GM18526 (cell line): ENCODE results near the gene RPL28.

Source experiments
- POLR2A ChIP-seq: IDR thresholded peaks from 3 replicates; pipeline ENCODE4 v1.6.1; 2011; ENCODE audit not compliant: insufficient read length; ENCODE audit errors: extremely low read depth

Gene RPL28

DNA sequence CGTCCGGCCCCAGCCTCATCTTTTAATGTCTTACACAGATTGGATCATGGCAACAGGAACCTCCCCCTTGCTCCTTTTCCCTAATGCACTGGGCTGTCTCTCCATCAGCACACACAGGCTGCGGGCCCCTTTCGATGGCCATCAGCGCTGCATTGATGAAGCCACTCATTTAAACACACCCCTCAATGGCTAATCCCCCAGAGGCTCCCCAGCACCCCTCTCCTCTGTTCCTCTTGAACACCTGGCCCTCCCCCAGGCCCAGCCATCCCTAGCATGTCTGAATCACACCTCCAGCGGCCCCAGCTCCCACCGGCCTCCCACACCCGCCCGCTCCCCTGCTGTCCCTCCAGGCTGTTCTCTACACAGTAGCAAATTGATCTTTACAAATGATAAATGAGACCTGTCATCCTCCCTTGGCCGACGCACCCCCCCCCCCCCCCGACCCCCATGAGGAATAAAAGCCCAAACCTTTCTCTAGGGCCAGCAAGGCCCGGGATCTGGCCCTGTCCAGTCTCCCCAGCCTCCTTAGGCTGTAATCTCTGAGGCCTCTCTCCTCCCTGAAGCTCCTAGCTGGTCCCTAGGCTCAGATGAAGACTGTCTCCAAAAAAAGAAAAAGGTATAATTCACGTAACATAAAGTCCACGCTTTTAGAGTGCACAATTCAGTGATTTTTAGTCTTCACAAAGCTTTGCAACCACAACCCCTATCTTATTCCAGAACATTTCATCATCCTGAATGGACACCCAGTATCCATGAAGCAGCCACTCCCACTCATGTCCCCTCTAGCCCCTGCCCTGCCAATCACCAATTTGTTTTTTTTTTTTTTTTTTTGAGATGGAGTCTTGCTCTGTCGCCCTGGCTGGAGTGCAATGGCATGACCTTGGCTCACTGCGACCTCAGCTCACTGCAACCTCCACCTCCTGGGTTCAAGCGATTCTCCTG is 7.4 kb downstream of the RPL28 start:
- TF ChIP-seq POLR2A: no peak

DNA sequence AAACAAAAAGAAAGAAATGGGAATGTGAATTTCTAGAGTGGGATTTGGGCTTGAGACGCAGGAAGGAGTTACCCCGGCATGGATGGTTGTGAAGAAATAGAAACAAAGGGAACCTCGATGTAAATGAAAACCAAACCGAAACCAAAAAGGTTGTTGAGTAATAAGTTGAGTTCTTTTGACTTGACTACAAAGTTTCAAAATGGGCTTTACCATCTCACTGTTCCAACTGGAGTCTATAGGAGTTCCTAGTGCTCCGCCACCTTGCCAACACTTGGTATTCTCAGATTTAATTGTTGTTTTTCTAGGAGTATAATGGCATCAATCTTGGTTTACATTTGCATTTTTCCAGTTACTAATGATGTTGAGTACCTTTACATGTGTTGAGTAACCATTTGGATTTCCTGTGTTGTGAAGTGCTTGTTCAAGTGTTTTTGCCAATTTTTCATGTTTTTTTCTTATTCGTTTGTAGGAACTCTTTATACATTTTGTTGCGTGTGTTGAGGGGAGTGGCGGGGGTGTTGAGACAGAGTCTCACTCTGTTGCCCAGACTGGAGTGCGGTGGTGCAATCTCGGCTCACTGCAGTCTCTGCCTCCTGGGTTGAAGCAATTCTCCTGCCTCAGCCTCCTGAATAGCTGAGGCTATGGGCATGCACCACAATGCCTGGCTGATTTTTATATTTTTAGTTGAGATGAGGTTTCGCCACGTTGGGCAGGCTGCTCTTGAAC is 12.6 kb downstream of the RPL28 start:
- no peak for TF ChIP-seq POLR2A

DNA sequence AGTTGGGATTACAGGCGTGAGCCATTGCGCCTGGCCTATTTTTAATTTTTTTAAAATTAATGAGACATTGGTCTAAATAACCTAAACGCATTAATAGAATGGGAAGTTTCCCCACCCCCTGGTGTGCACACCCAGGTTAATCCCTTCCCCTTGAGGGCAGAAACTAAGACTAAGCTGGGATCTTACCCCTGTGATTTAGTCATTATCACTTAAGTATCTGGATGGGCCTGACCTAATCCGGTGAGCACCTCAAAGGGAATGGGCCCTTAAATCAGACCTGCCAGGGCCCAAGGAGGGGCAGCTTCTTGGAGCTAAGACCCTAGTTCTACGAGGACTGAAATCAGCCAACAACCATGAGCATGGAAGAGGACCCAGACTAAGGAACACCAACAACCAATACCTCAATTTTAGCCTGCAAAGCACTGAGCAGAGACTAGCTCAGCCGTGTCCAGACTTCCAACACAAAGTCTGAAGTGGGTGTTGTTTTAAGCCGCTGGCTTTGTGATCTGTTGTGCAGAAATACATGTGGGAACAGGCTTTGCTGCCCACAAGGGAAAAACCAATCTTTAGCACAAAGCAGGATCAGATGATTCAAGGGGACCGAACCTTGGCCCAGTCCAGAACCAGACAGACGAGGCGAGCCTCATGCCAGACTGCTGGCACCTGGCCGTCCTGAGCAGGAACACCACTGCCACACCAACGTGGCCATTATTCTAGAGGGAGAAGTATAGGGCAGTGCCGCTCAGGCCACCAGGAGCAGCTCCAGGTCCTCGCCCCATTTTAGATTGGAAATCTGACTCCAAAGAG is 14.8 kb downstream of the RPL28 start:
- TF ChIP-seq POLR2A: no peak

DNA sequence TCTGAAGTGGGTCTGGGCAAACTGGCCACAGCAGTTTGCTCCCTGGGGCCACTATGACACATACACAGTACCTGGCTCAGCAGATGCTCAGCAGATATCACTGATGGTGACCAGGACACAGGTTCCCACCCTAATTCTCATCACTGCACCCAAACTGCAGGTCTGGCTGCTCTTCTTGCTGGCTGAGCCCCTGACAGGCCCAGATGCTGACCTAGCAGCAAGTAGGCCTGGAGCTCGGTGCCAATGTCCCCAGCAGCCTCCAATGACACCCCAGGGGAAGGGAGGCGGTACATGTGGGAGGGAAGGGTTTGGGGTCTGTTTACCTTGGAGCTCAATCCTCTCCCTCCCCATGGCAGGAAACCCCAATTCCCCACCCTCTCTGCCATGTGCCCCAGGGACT is 16.8 kb downstream of the RPL28 start:
- TF ChIP-seq POLR2A: no peak

DNA sequence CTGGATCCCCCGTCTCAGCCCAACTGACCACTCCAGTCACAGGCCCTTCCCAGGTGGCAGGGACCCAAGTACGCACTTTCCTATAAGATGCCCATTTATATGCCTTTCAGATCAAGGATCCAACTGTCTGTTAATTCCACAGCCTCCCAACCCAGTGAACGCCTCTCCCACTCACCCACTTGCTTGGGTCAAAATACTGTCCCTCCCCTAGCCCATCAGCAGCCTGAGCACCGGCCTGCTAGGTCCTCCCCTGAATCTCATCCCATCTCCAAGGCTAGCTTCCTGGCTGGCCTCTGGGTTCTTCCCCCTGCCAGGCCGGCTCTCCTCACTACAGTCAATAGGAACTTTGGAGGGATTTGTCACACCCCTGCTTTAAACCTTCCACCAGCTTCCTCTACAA is 19.9 kb downstream of the RPL28 start:
- TF ChIP-seq POLR2A: no peak

DNA sequence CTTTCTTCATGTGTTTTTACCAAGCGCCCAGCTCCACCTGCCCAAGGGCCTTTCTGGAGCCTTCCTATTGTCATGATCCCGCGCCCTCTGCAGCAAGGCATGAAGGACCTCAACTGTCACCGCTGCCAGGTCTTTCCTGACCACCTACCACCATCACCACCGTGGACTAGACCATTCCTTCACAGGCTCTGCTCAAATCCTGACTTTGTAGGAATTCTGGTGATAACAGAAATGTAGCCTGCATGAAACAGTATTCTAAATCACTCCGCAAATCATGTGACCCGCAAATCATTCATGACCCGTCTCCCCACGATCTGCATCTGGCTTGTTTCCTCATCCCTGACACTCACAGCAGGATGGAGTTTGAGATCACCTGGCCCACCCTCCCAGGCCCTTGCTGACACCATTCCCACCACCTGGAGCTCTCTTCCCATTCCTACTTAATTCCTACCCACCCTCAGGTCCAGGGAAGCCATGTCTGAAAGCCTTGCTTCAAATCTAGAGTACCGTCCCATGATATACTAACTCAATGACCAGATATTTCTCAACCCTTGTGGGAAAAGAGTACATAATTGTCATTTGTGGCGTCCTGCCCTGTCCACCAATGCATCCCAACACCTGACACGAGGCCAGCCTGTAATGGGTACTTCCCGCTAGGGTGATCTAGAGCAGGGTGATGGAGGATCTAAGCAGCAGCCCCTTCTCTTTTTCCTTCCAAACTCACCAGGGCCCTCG is 20.5 kb downstream of the RPL28 start:
- no peak for TF ChIP-seq POLR2A

DNA sequence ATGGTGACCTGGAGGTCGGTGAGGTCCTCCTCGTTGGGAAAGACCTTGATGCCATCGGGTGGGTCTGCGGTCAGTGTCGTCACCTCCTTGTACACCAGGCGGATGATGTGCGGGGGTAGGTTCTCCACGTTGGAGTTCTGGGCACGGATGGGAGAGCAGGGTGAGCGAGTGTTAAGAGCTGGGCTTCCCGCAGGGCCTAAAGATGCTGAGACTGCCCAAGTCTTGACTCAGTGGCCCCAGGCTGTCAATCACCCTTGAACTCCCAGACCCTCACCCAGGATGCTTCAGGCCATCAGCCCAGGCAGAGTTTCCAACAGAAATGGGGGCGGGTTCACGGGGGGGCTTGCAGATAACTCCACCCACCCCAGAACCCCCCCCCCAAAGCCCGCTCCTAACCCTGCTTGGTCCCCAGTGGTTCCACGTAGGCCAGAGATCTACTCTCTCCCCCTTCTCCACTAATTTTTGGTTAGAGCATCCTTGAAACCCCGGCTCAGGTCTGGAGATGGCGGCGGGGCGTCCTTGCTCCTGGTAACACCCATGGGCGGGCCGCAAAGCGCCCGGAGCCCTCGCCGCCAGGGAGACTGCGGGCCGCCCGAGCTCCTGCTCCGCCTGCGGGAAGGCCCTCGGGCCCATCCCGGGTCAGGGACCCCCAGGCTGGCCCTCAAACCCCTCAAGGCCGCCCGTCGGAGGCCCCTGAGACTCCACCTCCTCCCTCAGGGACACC is 21.3 kb downstream of the RPL28 start:
- no peak for TF ChIP-seq POLR2A

DNA sequence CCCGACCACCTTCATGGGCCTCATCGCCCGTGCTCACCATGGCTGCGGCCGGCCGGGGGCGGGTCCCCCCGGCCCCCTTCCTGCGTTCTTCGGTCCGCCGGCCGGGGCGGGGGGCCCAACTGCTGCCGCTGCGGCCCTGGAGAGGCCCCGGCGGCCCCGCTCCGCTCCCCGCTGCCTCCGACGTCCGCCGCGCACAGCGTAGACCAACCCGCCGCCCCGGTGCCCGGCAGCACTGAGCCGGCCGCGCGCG is 21.7 kb downstream of the RPL28 start, which contains the start of gene UBE2S:
Gene UBE2S, minus strand, starts transcription at position 239 of the 250 bp plus-strand sequence. Its CDS starts 199 bp downstream, at position 40.
- TF ChIP-seq POLR2A: peak; percentile 99

DNA sequence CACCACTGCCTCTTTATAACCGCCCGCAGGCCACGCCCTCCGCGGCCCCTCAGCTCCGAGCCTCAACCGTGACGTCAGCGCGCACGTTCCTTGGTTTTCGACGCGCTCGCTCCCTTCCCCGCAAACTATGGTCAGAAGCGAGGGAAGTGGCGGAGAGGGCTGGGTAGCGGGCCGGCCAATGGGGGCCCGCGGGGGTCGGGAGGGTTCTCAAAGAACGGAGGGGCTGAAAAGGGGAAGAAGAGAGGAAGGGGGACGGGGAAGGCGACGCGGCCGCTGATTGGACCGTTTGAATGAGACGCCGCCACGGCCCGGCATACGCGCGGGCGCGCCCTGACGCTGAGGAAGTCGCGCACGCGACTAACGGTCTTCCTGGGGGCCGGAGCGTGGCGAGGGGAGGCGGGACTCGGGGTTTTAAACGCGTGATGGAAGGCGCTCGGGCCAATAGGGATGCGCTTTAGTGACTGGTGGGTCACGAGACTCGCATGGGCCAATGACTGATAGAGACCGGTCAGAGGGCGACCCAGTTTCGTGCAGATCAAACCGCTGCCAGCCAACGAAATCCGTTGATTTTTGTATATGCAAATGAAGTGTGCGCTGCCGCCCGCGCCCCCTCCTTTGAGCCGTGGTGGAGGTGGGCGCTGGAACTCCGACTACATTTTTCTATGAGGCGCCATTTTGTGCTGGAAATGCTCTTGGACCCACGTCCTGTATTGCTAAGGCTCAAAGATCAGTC is 22.2 kb downstream of the RPL28 start:
- peak; percentile 41 for TF ChIP-seq POLR2A

DNA sequence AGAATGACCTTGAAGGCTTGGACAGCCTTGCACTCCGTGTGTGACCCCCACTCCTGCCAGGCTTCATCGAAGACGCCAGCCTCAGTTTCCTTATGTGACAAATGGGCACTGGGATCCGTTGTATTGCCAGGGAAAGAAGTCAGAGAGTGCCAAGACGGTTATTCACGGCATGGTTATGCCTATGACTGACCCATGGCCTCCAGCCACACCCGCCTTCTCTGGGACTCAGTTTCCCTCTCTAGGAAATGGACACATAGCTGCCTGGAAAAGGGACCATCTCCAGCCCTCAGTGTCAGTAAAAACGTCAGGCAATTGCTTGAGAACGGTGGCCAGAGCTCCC is 22.8 kb downstream of the RPL28 start:
- TF ChIP-seq POLR2A: no peak

DNA sequence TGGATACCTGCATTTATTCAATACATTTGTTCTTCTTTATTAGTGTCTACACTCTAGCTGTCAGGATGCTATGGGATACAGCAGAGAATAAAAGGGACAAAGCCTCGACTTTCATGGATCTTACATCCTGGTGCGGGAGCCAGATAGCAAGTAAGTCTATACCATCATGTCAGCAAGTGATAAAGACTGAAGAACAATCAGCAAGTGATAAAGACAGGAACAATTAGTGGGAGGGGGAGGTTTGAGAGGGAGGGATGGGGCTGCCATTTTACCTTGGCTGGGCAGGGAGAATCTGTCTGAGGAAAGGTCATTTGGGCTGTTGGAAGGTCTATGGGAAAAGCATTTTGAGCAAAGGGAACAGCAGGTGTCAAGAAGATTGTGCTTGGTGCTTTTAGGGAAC is 24.4 kb downstream of the RPL28 start:
- TF ChIP-seq POLR2A: no peak

DNA sequence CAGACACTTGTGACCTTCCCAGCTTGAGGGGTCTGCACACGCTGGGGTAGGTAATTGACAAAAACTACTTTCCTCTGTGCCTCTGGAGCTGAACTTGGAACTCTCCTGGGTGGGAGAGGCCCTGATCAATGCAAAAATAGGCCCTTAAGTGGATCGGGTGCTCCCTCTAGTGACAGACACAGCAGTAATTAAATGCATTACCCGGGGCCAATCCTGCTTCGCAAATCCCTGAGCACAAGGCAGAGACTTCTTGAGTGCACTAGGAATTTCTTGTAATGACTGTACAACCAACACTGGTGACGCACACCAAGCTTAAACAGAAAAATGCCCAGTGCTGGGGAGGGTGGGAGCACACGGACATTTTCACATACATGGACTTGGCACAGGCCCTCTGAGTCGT is 32.5 kb downstream of the RPL28 start:
- no peak for TF ChIP-seq POLR2A

DNA sequence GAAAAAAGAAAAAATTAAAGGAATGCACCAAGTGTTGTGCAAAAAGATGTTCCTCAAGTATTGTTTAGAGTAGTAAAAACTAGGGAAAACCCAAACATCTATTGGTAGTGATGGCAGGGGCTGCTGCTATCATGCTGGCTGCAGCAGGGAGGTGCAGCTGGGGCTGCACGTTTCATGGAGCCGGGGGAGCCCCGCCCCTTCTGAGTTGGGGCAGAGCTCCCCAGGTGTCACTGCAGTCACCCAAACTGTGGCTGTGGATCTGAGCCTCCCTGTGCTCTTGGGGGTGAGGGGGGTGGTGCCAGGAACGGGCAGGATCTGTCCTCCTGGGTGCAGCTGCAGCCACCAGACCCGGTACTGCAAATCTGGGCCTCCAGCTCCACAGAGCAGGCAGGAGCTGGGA is 33.4 kb downstream of the RPL28 start:
- no peak for TF ChIP-seq POLR2A
